Activated T-helper 17 cell treated with anti-CD3 and anti-CD28 coated beads, Interleukin-2, amount 50 U/mL, for 72 hours (primary cell): ENCODE measurements around the gene MKS1. TPM values are rescaled to one million over a fixed set of nuclear protein-coding genes. Genes with fewer than 3 reads are reported as not detected.

Source experiments
- ATAC-seq: fragments of 150-1000 bp; cut with Tn5 transposase; replicated peaks from 2 replicates; pipeline ENCODE4 v1.10.0; 2021; ENCODE audit warnings: mild to moderate bottlenecking, moderate library complexity
- H3K27ac Mint-ChIP-seq: one replicate; pipeline ENCODE4 v1.8.0; 2022; ENCODE audit warnings: mixed read lengths
- H3K27me3 Mint-ChIP-seq: one replicate; pipeline ENCODE4 v1.8.0; 2022; ENCODE audit warnings: mixed read lengths
- H3K36me3 Mint-ChIP-seq: one replicate; pipeline ENCODE4 v1.8.0; 2022; ENCODE audit warnings: low read depth, mild to moderate bottlenecking, mixed read lengths
- H3K4me1 Mint-ChIP-seq: one replicate; pipeline ENCODE4 v1.8.0; 2022; ENCODE audit warnings: mixed read lengths
- H3K4me3 Mint-ChIP-seq: one replicate; pipeline ENCODE4 v1.8.0; 2022; ENCODE audit warnings: mild to moderate bottlenecking, mixed read lengths
- H3K9me3 Mint-ChIP-seq: one replicate; pipeline ENCODE4 v1.8.0; 2022; ENCODE audit warnings: mixed read lengths
- total RNA-seq, 2 donors: library from RNA; stranded (reverse); gene quantifications; one replicate each; pipeline ENCODE4 v1.2.3, GENCODE V29; 2022

Gene MKS1
- total RNA-seq, 2 donors from 2014 or later = 15.0 to 16.3 TPM

DNA sequence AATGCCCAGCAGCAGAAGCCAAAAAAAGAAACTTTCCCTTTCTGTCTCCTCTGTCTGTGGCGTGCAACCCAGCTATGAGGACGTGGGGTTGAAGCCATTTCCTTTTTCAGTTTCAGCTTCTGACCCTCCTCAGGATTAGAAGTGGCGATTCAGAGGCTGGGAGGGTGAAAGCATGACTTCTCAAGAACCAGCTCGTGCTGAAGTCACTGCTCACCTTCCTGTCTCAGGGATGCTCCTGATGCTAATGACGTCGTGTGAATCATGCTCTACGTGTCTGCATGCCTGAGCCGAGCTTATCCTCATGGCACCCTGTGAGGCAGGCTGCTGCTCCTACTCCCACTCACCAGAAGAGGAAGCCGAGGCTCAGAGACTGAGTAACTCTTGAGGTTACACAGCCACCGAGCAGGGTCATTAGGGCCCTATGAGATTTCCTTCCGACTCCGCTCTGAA, 13.7 kb upstream of the MKS1 start:
- Mint-ChIP-seq H3K27me3 (peaks cover 27% of the 10 kb centered on the region), H3K27ac (no peak overlapping the region), H3K4me3 (peak overlapping the region; percentile 6), H3K9me3 (no peaks in the 10 kb centered on the region), H3K4me1 (peaks cover 3% of the 10 kb centered on the region), H3K36me3 (no peaks in the 10 kb centered on the region)
- ATAC-seq = peak; percentile 96

DNA sequence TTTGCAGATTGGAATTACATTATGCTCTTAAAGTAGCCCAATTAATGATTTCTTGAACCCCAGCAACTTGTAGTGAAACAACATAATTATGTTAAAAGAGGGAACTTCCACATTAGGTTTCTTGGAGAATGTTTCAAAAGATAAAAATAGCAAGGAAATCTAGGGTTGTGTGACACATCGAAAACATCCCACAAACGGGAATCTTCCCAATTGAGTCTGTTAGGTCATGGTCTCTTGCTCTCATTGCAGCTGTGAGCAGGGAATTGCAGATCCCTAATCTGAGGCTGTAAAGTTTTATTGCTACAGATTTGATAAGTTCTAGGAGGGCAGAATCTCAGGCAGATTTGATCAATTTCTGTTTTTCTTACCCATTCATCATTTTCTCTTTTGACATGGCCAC, 12.6 kb upstream of the MKS1 start:
- no peak overlapping the region for H3K4me3 Mint-ChIP-seq
- no peaks in the 10 kb centered on the region for H3K36me3 Mint-ChIP-seq
- H3K27ac Mint-ChIP-seq = no peak overlapping the region
- peaks cover 29% of the 10 kb centered on the region for H3K27me3 Mint-ChIP-seq
- no peaks in the 10 kb centered on the region for H3K9me3 Mint-ChIP-seq
- no peak for ATAC-seq
- H3K4me1 Mint-ChIP-seq = peaks cover 3% of the 10 kb centered on the region

DNA sequence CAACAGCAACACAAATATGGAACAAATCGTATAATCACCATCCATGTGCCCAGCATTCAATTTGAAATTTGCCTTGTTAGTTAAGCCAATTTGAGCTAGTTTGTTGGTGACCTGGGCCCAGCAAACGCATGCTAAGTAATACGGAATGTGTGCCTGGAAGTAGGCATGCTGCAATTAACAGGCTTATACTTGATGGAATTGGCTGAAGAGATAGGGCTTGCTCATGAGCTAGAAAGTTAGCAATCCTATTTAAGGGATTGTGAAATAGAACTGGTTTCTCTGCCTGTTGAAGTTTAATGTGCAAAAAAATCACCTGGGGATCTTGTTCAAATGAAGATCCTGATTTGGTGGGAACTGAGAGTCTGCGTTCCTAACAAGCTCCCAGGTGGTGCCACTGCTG, 10.8 kb upstream of the MKS1 start:
- Mint-ChIP-seq H3K27ac (no peak overlapping the region), H3K36me3 (no peaks in the 10 kb centered on the region), H3K9me3 (no peaks in the 10 kb centered on the region), H3K4me1 (peaks cover 3% of the 10 kb centered on the region), H3K27me3 (peaks cover 22% of the 10 kb centered on the region), H3K4me3 (no peak overlapping the region)
- ATAC-seq = no peak

DNA sequence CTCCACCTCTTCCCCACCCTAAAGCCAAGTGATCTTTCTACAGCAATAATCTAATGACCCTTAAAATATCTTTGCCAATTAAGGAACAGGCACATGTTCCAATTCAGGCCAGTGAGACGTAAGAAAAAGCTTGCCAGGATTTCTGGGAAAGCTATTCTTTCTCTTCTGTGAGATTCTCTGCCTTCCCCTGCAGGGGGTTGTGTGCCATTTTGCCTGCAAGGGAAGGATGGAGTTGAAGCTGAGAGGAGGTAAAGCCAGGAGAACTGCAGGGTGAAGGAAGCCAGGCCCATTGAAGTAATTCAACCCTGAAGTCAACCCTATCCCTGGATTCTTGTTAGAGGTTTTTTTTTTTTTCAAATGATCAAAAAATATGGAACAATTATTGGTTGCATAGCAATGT, 10.3 kb upstream of the MKS1 start:
- peaks cover 24% of the 10 kb centered on the region for H3K27me3 Mint-ChIP-seq
- no peaks in the 10 kb centered on the region for H3K9me3 Mint-ChIP-seq
- H3K36me3 Mint-ChIP-seq = no peaks in the 10 kb centered on the region

DNA sequence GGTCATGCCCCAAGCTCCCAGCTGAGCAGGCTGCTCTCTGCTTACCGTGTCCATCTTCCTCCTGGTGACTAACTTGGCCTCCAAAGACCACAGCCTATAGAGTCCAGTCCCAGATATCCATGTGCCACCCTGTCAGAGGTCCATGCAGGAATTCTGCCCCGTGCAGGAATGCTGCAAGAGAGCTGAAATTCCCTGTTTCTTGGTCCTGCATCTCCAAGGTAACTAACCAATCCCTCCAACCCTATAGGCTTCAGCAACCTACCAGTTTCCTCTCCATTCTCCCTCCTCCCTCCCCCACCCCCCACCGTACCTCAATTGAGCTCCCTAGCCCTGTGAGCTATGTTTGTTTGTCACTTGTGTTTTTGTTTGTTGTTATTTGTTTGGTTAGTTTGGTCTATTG, 9.6 kb upstream of the MKS1 start:
- no peaks in the 10 kb centered on the region for H3K36me3 Mint-ChIP-seq
- no peak for ATAC-seq
- H3K27me3 Mint-ChIP-seq = peaks cover 24% of the 10 kb centered on the region
- no peaks in the 10 kb centered on the region for H3K9me3 Mint-ChIP-seq
- H3K27ac Mint-ChIP-seq = no peak overlapping the region
- H3K4me1 Mint-ChIP-seq = peaks cover 8% of the 10 kb centered on the region
- no peak overlapping the region for H3K4me3 Mint-ChIP-seq

More for the DNA sequence above, 10.3 kb upstream of the MKS1 start:
- peaks cover 6% of the 10 kb centered on the region for H3K4me1 Mint-ChIP-seq
- ATAC-seq = no peak
- no peak overlapping the region for H3K4me3 Mint-ChIP-seq
- H3K27ac Mint-ChIP-seq = no peak overlapping the region

DNA sequence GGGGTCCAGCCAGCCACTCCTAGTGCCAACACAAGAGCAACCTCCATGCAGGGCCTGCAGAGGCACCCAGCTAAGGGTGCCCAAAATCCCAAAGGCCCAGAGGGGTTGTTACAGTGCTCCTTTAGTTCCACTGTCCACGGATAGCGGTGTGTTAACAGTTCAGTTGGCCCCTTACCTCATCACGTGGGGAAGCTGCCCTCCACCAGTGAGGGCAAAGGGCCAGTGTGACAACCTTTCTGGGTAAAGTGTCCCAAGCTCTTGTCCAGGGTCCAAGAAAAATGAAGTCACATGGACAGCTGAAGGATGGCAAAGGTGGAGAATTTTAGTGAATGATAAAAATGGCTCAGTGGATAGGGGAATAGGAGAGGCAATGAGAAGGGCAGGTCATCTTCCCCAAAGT, 8.7 kb upstream of the MKS1 start:
- no peak for ATAC-seq
- peaks cover 24% of the 10 kb centered on the region for H3K27me3 Mint-ChIP-seq
- H3K9me3 Mint-ChIP-seq = no peaks in the 10 kb centered on the region
- H3K4me1 Mint-ChIP-seq = peaks cover 6% of the 10 kb centered on the region
- H3K4me3 Mint-ChIP-seq = no peak overlapping the region
- H3K27ac Mint-ChIP-seq = no peak overlapping the region
- no peaks in the 10 kb centered on the region for H3K36me3 Mint-ChIP-seq

DNA sequence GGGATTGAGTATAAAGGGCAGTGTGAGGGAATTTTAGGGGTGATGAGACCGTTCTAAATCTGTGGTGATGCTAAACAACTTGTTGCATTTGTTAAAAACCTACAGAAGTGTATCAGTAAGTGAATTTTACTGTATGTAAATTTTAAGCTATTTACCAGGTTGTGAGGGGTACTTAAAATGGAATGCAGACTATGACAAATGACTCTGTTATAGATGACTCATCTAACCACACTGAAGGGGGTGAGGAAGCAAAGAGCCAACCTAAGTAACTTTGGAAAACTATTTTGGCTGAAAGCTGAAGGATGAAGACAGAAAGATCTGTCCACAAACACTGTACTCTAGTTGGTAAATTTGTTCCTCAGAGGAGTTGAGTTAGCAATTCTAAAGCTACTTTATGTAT, 5.3 kb upstream of the MKS1 start:
- Mint-ChIP-seq H3K4me3 (no peak overlapping the region), H3K4me1 (peaks cover 7% of the 10 kb centered on the region), H3K36me3 (no peaks in the 10 kb centered on the region), H3K27me3 (peaks cover 20% of the 10 kb centered on the region), H3K9me3 (no peaks in the 10 kb centered on the region), H3K27ac (no peak overlapping the region)
- peak; percentile 62 for ATAC-seq

DNA sequence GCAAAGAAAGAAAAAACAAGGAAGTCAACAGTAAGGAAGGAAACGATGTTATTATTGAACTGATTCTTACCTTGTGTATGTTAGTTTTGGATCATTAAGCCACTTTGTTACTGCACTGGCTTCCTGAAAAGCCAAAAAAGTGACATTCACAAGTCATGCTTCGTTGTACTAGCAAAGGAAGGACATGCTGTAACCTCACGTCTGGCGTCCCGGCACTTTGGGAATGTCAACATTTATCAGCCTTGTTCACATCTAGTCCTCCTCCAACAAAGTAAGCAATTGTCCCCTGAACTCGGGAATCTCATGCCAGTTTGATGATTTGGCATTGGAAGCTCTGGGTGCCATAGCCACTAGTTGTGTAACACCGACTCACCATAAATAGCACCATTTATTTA, 731 bp upstream of the MKS1 start:
- Mint-ChIP-seq H3K27me3 (peaks cover 3% of the 10 kb centered on the region), H3K4me1 (peaks cover 9% of the 10 kb centered on the region), H3K36me3 (peaks cover 12% of the 10 kb centered on the region), H3K9me3 (no peaks in the 10 kb centered on the region), H3K27ac (peak overlapping the region; percentile 94), H3K4me3 (peak overlapping the region; percentile 90)
- no peak for ATAC-seq

DNA sequence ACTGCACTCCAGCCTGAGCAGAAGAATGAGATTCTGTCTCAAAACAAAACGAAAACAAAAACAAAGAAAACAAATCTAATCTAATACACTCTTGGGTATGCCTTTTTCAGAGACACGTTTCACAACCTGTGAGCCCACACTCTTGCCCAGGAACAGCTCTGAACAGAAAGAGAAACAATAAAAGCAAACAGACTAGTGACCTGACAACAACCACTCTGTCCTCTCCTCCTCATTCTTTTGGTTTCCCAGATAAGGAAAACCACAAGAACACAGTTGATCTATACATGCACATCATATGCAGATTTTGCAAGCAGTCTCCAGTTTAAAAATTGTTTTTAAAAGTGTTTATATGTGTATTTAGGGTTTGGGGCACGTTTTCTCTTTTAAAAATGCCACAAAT, 1.3 kb downstream of the MKS1 start:
- no peaks in the 10 kb centered on the region for H3K9me3 Mint-ChIP-seq
- H3K4me3 Mint-ChIP-seq = peak overlapping the region; percentile 90
- peaks cover 25% of the 10 kb centered on the region for H3K36me3 Mint-ChIP-seq
- ATAC-seq = no peak
- H3K4me1 Mint-ChIP-seq = peaks cover 5% of the 10 kb centered on the region
- no peaks in the 10 kb centered on the region for H3K27me3 Mint-ChIP-seq
- peak overlapping the region; percentile 59 for H3K27ac Mint-ChIP-seq

DNA sequence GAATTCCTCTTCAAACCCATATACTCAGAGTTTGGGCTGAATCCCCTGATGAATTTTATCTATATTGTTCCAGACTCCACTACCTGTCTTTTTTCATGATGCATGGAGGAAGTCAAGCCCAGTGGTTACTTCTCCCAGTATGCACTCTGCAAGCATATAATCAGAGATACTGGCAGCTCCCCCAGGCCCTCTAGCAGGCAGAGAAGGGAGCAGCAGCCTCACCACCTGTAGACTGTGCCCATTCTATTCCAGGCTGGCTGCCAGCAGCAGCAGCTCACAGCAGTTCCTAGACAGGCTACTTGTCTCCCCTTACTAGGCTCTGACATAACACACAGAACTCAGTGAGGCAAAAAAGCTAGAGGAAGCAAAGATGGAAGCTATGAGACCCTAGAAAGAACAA, 3.4 kb downstream of the MKS1 start:
- Mint-ChIP-seq H3K4me1 (peaks cover 5% of the 10 kb centered on the region), H3K27me3 (no peaks in the 10 kb centered on the region), H3K36me3 (peaks cover 45% of the 10 kb centered on the region), H3K9me3 (no peaks in the 10 kb centered on the region), H3K4me3 (no peak overlapping the region), H3K27ac (no peak overlapping the region)
- ATAC-seq = no peak

DNA sequence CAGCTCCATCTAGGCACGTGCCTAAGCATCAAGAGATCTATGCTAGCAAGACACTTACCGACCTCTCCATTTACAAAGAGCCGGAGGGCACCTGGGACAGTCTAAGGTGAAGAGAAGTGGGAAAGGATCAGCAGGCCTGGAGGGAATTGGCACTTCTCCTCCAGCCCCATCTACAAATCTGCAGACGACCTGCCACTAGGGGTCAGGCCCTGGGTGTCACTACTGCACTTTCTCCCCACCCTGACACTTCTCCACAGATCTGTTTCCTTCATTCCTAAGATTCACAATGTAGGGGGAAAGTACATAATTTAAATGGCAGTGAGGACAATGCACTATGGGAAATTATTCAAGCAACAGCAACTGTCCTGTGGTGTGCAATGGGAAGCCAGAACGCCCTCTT, 8.1 kb downstream of the MKS1 start:
- no peak for ATAC-seq
- H3K27me3 Mint-ChIP-seq = no peaks in the 10 kb centered on the region
- no peak overlapping the region for H3K27ac Mint-ChIP-seq
- H3K4me3 Mint-ChIP-seq = no peak overlapping the region
- H3K36me3 Mint-ChIP-seq = peaks cover 65% of the 10 kb centered on the region
- H3K9me3 Mint-ChIP-seq = no peaks in the 10 kb centered on the region
- H3K4me1 Mint-ChIP-seq = no peaks in the 10 kb centered on the region

DNA sequence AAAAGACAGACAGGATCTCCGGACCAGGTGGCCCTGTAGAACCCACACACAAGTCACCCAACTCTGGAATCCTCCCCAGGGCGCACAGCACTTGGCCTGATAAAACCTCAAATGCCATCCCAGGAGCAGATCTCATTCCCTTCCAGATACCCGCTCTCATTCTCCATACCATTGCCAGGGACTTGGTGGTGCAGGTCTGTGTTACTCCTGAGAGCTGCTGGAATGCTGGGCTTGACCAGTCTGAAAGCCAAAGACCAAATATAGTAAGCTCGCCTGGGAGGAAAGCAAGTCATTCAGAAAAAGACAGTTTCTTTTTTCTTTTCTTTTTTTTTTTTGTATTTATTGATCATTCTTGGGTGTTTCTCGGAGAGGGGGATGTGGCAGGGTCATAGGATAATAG, 10.7 kb downstream of the MKS1 start:
- no peak for ATAC-seq
- H3K4me1 Mint-ChIP-seq = no peaks in the 10 kb centered on the region
- H3K36me3 Mint-ChIP-seq = peaks cover 55% of the 10 kb centered on the region
- no peak overlapping the region for H3K27ac Mint-ChIP-seq
- no peaks in the 10 kb centered on the region for H3K9me3 Mint-ChIP-seq
- no peak overlapping the region for H3K4me3 Mint-ChIP-seq
- H3K27me3 Mint-ChIP-seq = no peaks in the 10 kb centered on the region

DNA sequence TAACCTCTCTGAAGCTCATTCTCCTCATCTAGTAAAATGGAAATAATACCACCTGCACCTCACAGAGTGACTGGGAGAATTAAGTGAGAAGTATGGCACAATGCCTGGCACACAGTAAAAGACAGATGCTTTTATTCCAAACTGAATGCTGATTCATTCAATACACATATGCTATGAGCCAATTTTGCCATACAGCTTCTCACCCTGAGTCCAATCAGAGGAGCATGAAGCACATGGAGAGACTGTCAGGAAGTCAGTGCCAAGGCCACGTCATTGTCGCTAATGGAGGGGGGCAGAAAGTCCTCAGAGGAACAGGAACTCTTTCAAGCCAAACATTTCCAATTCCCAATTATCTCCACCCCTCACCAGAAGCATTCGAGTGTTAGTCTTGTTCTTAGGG, 11.6 kb downstream of the MKS1 start:
- Mint-ChIP-seq H3K27me3 (no peaks in the 10 kb centered on the region), H3K27ac (no peak overlapping the region), H3K36me3 (peaks cover 48% of the 10 kb centered on the region), H3K4me3 (no peak overlapping the region), H3K9me3 (no peaks in the 10 kb centered on the region), H3K4me1 (no peaks in the 10 kb centered on the region)
- ATAC-seq = no peak

DNA sequence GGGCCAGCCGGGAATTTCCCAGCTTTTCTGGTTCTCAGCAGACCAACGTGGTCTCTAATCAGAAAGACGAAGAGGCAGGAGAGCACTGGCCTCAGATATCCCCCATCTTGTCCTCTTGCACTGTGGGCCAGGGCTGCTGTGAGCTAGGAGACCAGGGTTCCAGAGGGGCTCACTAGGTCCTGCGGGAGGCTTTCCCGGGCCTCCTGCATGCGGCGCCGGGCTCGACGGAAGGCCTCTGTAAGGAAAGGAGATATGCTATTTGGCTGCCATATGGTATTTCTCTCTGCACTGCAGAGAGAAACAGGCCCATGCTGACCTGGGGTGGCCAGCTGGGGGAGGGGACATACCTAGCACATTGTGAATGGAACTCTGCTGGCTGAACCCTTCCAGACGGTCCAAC, 13.1 kb downstream of the MKS1 start:
- ATAC-seq = no peak
- H3K4me1 Mint-ChIP-seq = no peaks in the 10 kb centered on the region
- no peaks in the 10 kb centered on the region for H3K27me3 Mint-ChIP-seq
- H3K9me3 Mint-ChIP-seq = no peaks in the 10 kb centered on the region
- H3K27ac Mint-ChIP-seq = no peak overlapping the region
- peaks cover 33% of the 10 kb centered on the region for H3K36me3 Mint-ChIP-seq
- no peak overlapping the region for H3K4me3 Mint-ChIP-seq

DNA sequence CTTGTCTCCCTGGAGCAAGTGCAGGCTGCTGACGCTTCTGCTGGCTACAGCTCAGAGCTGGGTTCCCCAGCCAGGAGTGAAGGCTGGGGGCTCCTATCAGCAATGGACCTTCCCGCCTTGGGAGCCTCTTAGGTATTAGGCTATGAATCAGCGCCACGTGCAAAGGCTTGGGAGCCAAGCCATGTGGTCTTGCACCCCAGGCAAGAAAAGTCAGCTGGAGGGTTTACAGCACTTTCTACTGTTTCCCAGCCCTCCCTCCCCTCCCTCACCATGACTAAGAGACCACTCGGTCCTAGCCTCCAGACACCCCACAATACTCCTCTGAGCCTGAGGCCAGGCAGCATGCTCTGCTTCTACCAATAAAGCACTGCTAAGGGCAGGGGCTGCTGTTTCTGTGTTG, 14.3 kb downstream of the MKS1 start:
- Mint-ChIP-seq H3K9me3 (no peaks in the 10 kb centered on the region), H3K4me3 (no peak overlapping the region), H3K27ac (no peak overlapping the region), H3K36me3 (peaks cover 21% of the 10 kb centered on the region), H3K27me3 (no peaks in the 10 kb centered on the region), H3K4me1 (no peaks in the 10 kb centered on the region)
- ATAC-seq = no peak

DNA sequence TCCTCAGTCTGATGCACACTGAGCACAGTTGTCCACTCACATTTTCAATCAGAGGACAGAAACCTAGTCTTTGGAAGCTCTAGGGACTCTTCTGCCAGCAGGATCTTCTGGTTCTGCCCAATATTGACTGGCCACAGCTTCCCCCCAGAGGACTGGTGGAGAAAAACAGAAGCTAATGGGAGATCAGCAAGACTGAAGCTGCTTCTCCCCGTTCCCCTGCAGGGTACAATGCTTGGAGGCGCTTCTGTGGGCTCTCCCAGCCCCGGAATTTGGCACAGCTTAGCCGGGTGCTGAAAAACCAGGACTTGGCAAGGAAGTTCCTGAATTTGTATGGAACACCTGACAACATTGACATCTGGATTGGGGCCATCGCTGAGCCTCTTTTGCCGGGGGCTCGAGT, 16.2 kb downstream of the MKS1 start:
- H3K36me3 Mint-ChIP-seq = peaks cover 7% of the 10 kb centered on the region
- no peak overlapping the region for H3K4me3 Mint-ChIP-seq
- no peaks in the 10 kb centered on the region for H3K9me3 Mint-ChIP-seq
- ATAC-seq = no peak
- peaks cover 5% of the 10 kb centered on the region for H3K27me3 Mint-ChIP-seq
- H3K4me1 Mint-ChIP-seq = no peaks in the 10 kb centered on the region
- no peak overlapping the region for H3K27ac Mint-ChIP-seq
